Smooth muscle cell (in vitro differentiated cells): ENCODE measurements around the gene IGSF21. TPM values are rescaled to one million over a fixed set of nuclear protein-coding genes. Genes with fewer than 3 reads are reported as not detected.

Source experiments
- DNase-seq: peaks from one replicate; lab custom pipeline; 2025; ENCODE audit not compliant: unreplicated experiment; lab: John Stamatoyannopoulos, UW
- H2AFZ ChIP-seq: fragments of 200-600 bp; sonication (generic); 2 replicates; pipeline ENCODE4 v1.6.0; 2016; ENCODE audit warnings: antibody characterized with exemption, low read depth, mild to moderate bottlenecking
- H3F3A ChIP-seq: fragments of 200-600 bp; sonication (generic); 2 replicates; pipeline ENCODE4 v1.6.0; 2017; ENCODE audit warnings: antibody characterized with exemption, low read depth
- H3K27ac ChIP-seq: fragments of 200-600 bp; sonication (generic); 2 replicates; pipeline ENCODE4 v1.5.1; 2016; ENCODE audit warnings: low read depth, mild to moderate bottlenecking
- H3K27me3 ChIP-seq: fragments of 200-600 bp; sonication (generic); 2 replicates; pipeline ENCODE4 v1.6.1; 2016; ENCODE audit warnings: low read depth, mild to moderate bottlenecking
- H3K36me3 ChIP-seq: fragments of 200-600 bp; sonication (generic); 2 replicates; pipeline ENCODE4 v1.5.1; 2016; ENCODE audit warnings: low read depth
- H3K4me1 ChIP-seq: fragments of 200-600 bp; sonication (generic); 2 replicates; pipeline ENCODE4 v1.5.1; 2016; ENCODE audit warnings: low read depth
- H3K4me2 ChIP-seq: fragments of 200-600 bp; sonication (generic); 2 replicates; pipeline ENCODE4 v1.6.0; 2016; ENCODE audit warnings: mild to moderate bottlenecking
- H3K4me3 ChIP-seq: fragments of 200-600 bp; sonication (generic); 2 replicates; pipeline ENCODE4 v1.5.1; 2016; ENCODE audit warnings: mild to moderate bottlenecking
- H3K79me2 ChIP-seq: fragments of 200-600 bp; sonication (generic); 2 replicates; pipeline ENCODE4 v1.6.0; 2016; ENCODE audit warnings: low read depth, mild to moderate bottlenecking
- H3K9ac ChIP-seq: fragments of 200-600 bp; sonication (generic); 2 replicates; pipeline ENCODE4 v1.6.0; 2016; ENCODE audit warnings: low read depth
- H3K9me3 ChIP-seq: fragments of 200-600 bp; sonication (generic); replicated peaks from 2 replicates; pipeline ENCODE4 v1.5.1; 2016; ENCODE audit warnings: low read depth
- H4K20me1 ChIP-seq: fragments of 200-600 bp; sonication (generic); 2 replicates; pipeline ENCODE4 v1.6.0; 2016; ENCODE audit warnings: low read depth
- WGBS: methylation state at CpG from one replicate; pipeline ENCODE4 v1.1.7; 2016; ENCODE audit warnings: low lambda C conversion rate; 5-methylcytosine and 5-hydroxymethylcytosine counted together
- polyA plus RNA-seq: library from polyadenylated mRNA; unstranded; fragments of >200 nt; fragmentation: Nextera tagmentation; extraction: Ambion mirVana; gene quantifications from 2 replicates; pipeline ENCODE4 v1.2.1, GENCODE V29; 2016
- total RNA-seq: library from RNA; depleted of rRNA; stranded (reverse); fragments of >200 nt; gene quantifications from 2 replicates; pipeline ENCODE4 v1.2.3, GENCODE V29; 2014
- TF ChIP-seq, protein P1 (sequence below): fragments of 200-600 bp; sonication (generic); IDR thresholded peaks from 2 replicates; pipeline ENCODE4 v1.5.1; 2017; ENCODE audit warnings: borderline replicate concordance, mild to moderate bottlenecking, antibody characterized with exemption; ENCODE audit not compliant: insufficient read depth, poor library complexity, severe bottlenecking

Gene IGSF21
- total and polyA plus RNA-seq, 2 experiments from 2014 or later: not detected

GRCh38 chr1:18397641-18398040 lies 290.0 kb downstream of the IGSF21 start:
- no peaks in the 10 kb centered on the region for H3K79me2 ChIP-seq
- no peak overlapping the region for H2AFZ ChIP-seq
- H3K36me3 ChIP-seq: no peaks in the 10 kb centered on the region
- no peak overlapping the region for H3K4me2 ChIP-seq
- no peaks in the 10 kb centered on the region for H3K9me3 ChIP-seq
- peaks cover 3% of the 10 kb centered on the region for H3K4me1 ChIP-seq
- WGBS: 65% methylated on average over 4 of the region's 4 CpGs
- no peaks in the 10 kb centered on the region for H4K20me1 ChIP-seq
- TF ChIP-seq, protein P1, sequence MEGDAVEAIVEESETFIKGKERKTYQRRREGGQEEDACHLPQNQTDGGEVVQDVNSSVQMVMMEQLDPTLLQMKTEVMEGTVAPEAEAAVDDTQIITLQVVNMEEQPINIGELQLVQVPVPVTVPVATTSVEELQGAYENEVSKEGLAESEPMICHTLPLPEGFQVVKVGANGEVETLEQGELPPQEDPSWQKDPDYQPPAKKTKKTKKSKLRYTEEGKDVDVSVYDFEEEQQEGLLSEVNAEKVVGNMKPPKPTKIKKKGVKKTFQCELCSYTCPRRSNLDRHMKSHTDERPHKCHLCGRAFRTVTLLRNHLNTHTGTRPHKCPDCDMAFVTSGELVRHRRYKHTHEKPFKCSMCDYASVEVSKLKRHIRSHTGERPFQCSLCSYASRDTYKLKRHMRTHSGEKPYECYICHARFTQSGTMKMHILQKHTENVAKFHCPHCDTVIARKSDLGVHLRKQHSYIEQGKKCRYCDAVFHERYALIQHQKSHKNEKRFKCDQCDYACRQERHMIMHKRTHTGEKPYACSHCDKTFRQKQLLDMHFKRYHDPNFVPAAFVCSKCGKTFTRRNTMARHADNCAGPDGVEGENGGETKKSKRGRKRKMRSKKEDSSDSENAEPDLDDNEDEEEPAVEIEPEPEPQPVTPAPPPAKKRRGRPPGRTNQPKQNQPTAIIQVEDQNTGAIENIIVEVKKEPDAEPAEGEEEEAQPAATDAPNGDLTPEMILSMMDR: no peak
- no peak overlapping the region for H3K27ac ChIP-seq
- no peak overlapping the region for H3K9ac ChIP-seq
- no peak for DNase-seq
- H3K27me3 ChIP-seq: no peaks in the 10 kb centered on the region
- no peak overlapping the region for H3K4me3 ChIP-seq
- H3F3A ChIP-seq: no peaks in the 10 kb centered on the region

DNA sequence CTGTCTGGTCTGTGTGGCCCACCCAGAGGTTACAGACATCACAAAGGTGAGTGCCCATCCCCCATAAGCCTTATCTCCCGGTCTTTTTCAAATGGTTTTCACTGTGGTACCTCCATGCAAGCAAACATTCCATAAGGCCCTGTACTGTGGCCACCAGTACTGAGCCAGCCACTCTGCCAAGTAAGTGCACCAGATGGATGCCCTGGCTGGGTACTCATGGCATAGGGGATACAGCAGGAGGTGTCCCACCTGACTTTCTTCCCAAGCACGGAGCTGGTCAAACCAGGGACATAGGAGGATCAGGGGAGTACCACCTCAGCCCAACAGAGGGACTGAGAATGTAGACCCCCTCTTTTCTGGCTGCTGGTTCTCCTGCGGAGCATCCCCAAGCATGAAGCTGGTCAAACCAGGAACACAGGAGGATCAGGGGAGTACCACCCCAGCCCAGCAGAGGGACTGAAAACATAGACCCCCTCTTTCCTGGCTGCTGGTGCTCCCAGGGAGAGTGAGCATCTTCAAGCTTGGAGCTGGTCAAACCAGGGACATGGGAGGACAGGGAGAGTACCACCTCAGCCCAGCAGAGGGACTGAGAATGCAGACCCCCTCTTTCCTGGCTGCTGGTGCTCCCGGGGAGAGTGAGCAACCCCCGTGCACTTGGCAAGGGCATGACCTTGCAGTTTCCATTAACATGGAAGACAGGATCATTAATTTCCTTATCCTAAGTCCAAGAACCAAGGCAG lies 291.4 kb downstream of the IGSF21 start:
- Histone ChIP-seq H3K4me3 (no peak overlapping the region), H3K36me3 (no peaks in the 10 kb centered on the region), H3K4me1 (peaks cover 3% of the 10 kb centered on the region), H3K9me3 (no peaks in the 10 kb centered on the region), H3K27me3 (no peaks in the 10 kb centered on the region), H4K20me1 (no peaks in the 10 kb centered on the region), H3K4me2 (no peak overlapping the region), H3K79me2 (no peaks in the 10 kb centered on the region), H3K9ac (no peak overlapping the region), H2AFZ (no peak overlapping the region), H3K27ac (no peak overlapping the region), H3F3A (no peaks in the 10 kb centered on the region)
- no peak for DNase-seq
- WGBS: 77% methylated on average over 5 of the region's 5 CpGs
- TF ChIP-seq, protein P1: no peak

GRCh38 chr1:18400347-18401102 lies 292.9 kb downstream of the IGSF21 start:
- Histone ChIP-seq H3K9ac (no peak overlapping the region), H3K27ac (no peak overlapping the region), H4K20me1 (no peaks in the 10 kb centered on the region), H3K4me3 (no peak overlapping the region), H3K4me1 (peaks cover 3% of the 10 kb centered on the region), H3K9me3 (no peaks in the 10 kb centered on the region), H3K4me2 (no peak overlapping the region), H2AFZ (no peak overlapping the region), H3K27me3 (no peaks in the 10 kb centered on the region), H3F3A (no peaks in the 10 kb centered on the region), H3K36me3 (no peaks in the 10 kb centered on the region), H3K79me2 (no peaks in the 10 kb centered on the region)
- TF ChIP-seq, protein P1: no peak
- DNase-seq: no peak
- WGBS: 82% methylated on average over 7 of the region's 7 CpGs
